ENCODE results near the gene MIOS. TPM values are rescaled to one million over a fixed set of nuclear protein-coding genes. Genes with fewer than 3 reads are reported as not detected.

The MIOS gene
- 10 to 100 TPM; 21.0 to 30.8 (median 22.3) TPM for total RNA-seq
- polyA plus RNA-seq = 10 to 100 TPM in 1 of 2 donors, 1 to 10 TPM in 1; 5.7 to 28.8 TPM
- long read RNA-seq, donor 1, transcript MIOS-201 (13 exons, 3,453 nt) = minor isoform, 6 of 77 reads
- long read RNA-seq, donor 1, transcript MIOS-202 (12 exons, 3,095 nt) = major isoform, 7 of 77 reads
- long read RNA-seq, donor 1, partial matches to known transcripts = 25 of 77 reads
- long read RNA-seq, donor 1, other reads (novel, unspliced or antisense) = 38 of 77 reads
- long read RNA-seq, donor 2, transcript MIOS-201 (13 exons, 3,453 nt) = minor isoform, 7 of 57 reads
- long read RNA-seq, donor 2, transcript MIOS-202 (12 exons, 3,095 nt) = major isoform, 24 of 57 reads
- long read RNA-seq, donor 2, partial matches to known transcripts = 15 of 57 reads
- long read RNA-seq, donor 2, other reads (novel, unspliced or antisense) = 9 of 57 reads
- long read RNA-seq, donor 3, transcript MIOS-202 (12 exons, 3,095 nt) = major isoform, 16 of 80 reads
- long read RNA-seq, donor 3, transcript MIOS-201 (13 exons, 3,453 nt) = minor isoform, 5 of 80 reads
- long read RNA-seq, donor 3, partial matches to known transcripts = 30 of 80 reads
- long read RNA-seq, donor 3, other reads (novel, unspliced or antisense) = 29 of 80 reads

DNA sequence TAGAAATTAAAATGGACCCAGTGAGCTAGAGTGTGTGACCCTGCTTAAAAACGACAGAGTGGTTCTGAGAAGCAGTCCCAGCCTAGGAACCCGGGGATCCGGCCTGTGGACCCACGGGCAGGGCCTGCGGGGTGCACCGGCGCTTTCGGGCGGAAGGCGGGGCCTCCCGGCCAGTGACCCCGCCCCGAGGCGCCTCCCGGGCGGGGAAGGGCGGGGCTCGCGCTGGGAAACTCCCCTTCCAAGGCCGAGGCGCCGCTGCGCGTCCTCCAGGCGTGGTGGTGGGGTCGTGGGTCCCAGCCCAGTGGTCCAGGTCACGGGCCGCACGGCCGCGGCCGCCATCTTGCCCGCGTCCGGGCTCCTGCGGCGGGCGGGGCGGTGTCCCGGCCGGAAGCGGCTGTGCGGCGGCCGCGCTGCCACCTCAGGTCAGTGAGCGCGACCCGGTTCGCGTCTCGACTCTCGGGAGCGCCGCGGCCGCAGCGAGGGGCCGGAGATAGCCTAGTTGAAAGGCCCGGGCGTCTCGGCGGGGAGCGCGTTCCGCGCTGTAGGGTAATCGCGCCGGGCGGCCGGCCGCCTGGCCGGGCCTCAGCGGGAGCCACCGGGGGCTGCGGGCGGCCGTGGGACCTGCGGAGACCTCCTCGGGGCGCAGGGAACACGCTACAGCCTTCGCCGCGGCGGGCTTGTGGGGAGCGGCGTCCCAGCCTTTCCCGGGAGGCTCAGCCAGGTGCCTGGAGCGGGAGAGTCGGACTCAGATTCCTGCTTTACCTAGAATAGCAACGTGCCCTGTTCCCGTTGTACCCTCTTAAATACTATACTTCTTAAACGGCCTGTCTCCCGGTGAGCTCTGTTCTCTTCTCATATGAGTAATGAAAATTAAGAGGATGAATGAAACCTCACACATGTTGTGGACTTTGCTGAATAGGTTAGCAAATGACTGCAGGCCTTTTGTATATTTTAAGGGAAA is at the start of gene MIOS:
Gene MIOS (plus strand): TSS at position 234 of the 961 bp plus-strand sequence. CDS start 5,592 bp downstream, outside the sequence.
- ATAC-seq = peak; percentile 95 to 99 (median 98)
- WGBS, 4 donors = 0 to 1% (median 0%) methylated on average over 41 to 96 of the region's 96 CpGs
- Histone ChIP-seq H3K4me1 (peaks cover 0 to 45% (median 19%) of the 10 kb centered on the region in 12 donors), H3K4me3 (peak within 1 kb of the TSS; percentile 72 to 97 (median 86)), H3K9me3 (no peaks in the 10 kb centered on the region), H3K27ac (peak within 1 kb of the TSS; percentile 82 to 97 (median 93)), H3K36me3 (no peaks in the 10 kb centered on the region), H3K27me3 (no peaks in the 10 kb centered on the region)
- intact Hi-C loops (cut with DNase I) = loop anchor here in 5 of 10 donors (10.0 kb wide), 3 partner anchors 68 to 398 kb away; partner anchors contain the start of genes C1GALT1 (in 3 of the 5) and GLCCI1 (in 1 of the 5)
- TF ChIP-seq, protein P1, sequence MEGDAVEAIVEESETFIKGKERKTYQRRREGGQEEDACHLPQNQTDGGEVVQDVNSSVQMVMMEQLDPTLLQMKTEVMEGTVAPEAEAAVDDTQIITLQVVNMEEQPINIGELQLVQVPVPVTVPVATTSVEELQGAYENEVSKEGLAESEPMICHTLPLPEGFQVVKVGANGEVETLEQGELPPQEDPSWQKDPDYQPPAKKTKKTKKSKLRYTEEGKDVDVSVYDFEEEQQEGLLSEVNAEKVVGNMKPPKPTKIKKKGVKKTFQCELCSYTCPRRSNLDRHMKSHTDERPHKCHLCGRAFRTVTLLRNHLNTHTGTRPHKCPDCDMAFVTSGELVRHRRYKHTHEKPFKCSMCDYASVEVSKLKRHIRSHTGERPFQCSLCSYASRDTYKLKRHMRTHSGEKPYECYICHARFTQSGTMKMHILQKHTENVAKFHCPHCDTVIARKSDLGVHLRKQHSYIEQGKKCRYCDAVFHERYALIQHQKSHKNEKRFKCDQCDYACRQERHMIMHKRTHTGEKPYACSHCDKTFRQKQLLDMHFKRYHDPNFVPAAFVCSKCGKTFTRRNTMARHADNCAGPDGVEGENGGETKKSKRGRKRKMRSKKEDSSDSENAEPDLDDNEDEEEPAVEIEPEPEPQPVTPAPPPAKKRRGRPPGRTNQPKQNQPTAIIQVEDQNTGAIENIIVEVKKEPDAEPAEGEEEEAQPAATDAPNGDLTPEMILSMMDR (IDR thresholded peaks at IDR 0.05) = peak in 1 of 12 donors; percentile 8
- peak; percentile 21 to 85 for TF ChIP-seq POLR2A (IDR thresholded peaks at IDR 0.05)
- DNase-seq = peak; percentile 90 to 95 (median 93)

- peak in 1 of 4 donors; percentile 63 for ATAC-seq
- H3K4me3 ChIP-seq = no peak overlapping the region
- no peak for DNase-seq
- no peaks in the 10 kb centered on the region for H3K36me3 ChIP-seq
- H3K4me1 ChIP-seq = no peaks in the 10 kb centered on the region
- H3K27me3 ChIP-seq = no peaks in the 10 kb centered on the region
- TF ChIP-seq, protein P1 (IDR thresholded peaks at IDR 0.05) = no peak
- no peak for TF ChIP-seq POLR2A (IDR thresholded peaks at IDR 0.05)
- intact Hi-C loops (cut with DNase I) = no loop called here
- H3K27ac ChIP-seq = peak overlapping the region in 1 of 12 donors; percentile 41
- 44 to 67% (median 53%) methylated on average over 3 of the region's 3 CpGs for WGBS, 4 donors
- H3K9me3 ChIP-seq = no peaks in the 10 kb centered on the region
Observed at GRCh38 chr7:7517754-7518153, 48.9 kb upstream of the MIOS start.

GRCh38 chr7:7519056-7519455 is 47.6 kb upstream of the MIOS start:
- H3K9me3 ChIP-seq = no peaks in the 10 kb centered on the region
- no peak overlapping the region for H3K27ac ChIP-seq
- H3K4me1 ChIP-seq = no peaks in the 10 kb centered on the region
- no peak for DNase-seq
- H3K4me3 ChIP-seq = no peak overlapping the region
- intact Hi-C loops (cut with DNase I) = no loop called here
- TF ChIP-seq POLR2A (IDR thresholded peaks at IDR 0.05) = no peak
- TF ChIP-seq, protein P1 (IDR thresholded peaks at IDR 0.05) = no peak
- 50 to 87% (median 85%) methylated on average over 2 of the region's 2 CpGs for WGBS, 4 donors
- H3K36me3 ChIP-seq = no peaks in the 10 kb centered on the region
- no peaks in the 10 kb centered on the region for H3K27me3 ChIP-seq
- ATAC-seq = no peak
